Epithelial cell of proximal tubule (primary cell): Measurements from ENCODE around the gene IQCH. TPM values are rescaled to one million over a fixed set of nuclear protein-coding genes. Genes with fewer than 3 reads are reported as not detected.
"Not testable (repeated sequence)": the region's sequence is repeated elsewhere in the genome, so short reads cannot be mapped to it uniquely, and the experiment has no call there.

Source experiments
- DNase-seq: peaks from one replicate; pipeline ENCODE4 v3.0.0-alpha.2; 2011; ENCODE audit warnings: low read depth
- H3K4me3 ChIP-seq: 2 replicates; pipeline ENCODE4 v1.5.1; 2011; ENCODE audit warnings: low read depth, mild to moderate bottlenecking, low read length
- CTCF ChIP-seq: conservative IDR thresholded peaks from 2 replicates; pipeline ENCODE4 v1.5.1; 2012; ENCODE audit warnings: low read depth, mild to moderate bottlenecking, low read length
- total RNA-seq: library from RNA; depleted of rRNA; stranded (reverse); fragments of >200 nt; gene quantifications from 2 replicates; pipeline ENCODE4 v1.2.3, GENCODE V29; 2015

The IQCH gene
- total RNA-seq, 1 donor from 2014 or later = 0.92 TPM

- no peak for DNase-seq
- no peak for TF ChIP-seq CTCF
- no peak overlapping the region for H3K4me3 ChIP-seq
Measured at GRCh38 chr15:67256051-67256450, 1.5 kb downstream of the IQCH start.

- not testable (repeated sequence) for DNase-seq, H3K4me3 ChIP-seq
Measured at GRCh38 chr15:67258412-67258811, 3.8 kb downstream of the IQCH start.

- no peak overlapping the region for H3K4me3 ChIP-seq
- DNase-seq = no peak
- TF ChIP-seq CTCF = no peak
Measured at GRCh38 chr15:67259379-67259778, 4.8 kb downstream of the IQCH start.

GRCh38 chr15:67259806-67260205 is 5.2 kb downstream of the IQCH start:
- no peak for DNase-seq
- TF ChIP-seq CTCF = no peak
- no peak overlapping the region for H3K4me3 ChIP-seq

GRCh38 chr15:67266870-67267269 is 12.3 kb downstream of the IQCH start:
- no peak for TF ChIP-seq CTCF
- no peak overlapping the region for H3K4me3 ChIP-seq
- no peak for DNase-seq

GRCh38 chr15:67267440-67267839 is 12.9 kb downstream of the IQCH start:
- TF ChIP-seq CTCF = no peak
- DNase-seq = no peak
- H3K4me3 ChIP-seq = no peak overlapping the region

GRCh38 chr15:67267951-67268941 is 13.7 kb downstream of the IQCH start:
- no peak overlapping the region for H3K4me3 ChIP-seq
- TF ChIP-seq CTCF = no peak
- DNase-seq = no peak
